Anterior cingulate cortex (tissue), 58 donors: ENCODE results near the gene ACSL3.
A peak's percentile ranks its signal among the peaks of the same experiment; 100 is the strongest.
"Not testable (repeated sequence)": the region's sequence is repeated elsewhere in the genome, so short reads cannot be mapped to it uniquely, and the experiment has no call there.

Source experiments
- DNase-seq, 58 donors: peaks; one replicate each; lab custom pipeline; 2025; lab: John Stamatoyannopoulos, UW

ACSL3 gene

DNA sequence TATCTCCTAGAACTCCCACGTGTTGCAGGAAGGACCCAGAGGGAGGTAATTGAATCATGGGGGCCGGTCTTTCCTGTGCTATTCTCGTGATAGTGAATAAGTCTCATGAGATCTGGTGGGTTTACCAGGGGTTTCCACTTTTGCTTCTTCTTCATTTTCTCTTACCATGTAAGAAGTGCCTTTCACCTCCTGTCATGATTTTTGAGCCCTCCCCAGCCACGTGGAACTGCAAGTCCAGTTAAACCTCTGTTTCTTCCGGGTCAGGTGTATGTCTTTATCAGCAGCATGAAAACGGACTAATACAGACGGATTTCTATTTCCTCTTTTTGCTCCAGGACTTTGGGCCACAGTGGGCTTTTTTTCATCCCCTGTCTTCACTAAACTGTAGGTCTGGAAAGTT, 102.8 kb downstream of the ACSL3 start:
- no peak for DNase-seq

DNA sequence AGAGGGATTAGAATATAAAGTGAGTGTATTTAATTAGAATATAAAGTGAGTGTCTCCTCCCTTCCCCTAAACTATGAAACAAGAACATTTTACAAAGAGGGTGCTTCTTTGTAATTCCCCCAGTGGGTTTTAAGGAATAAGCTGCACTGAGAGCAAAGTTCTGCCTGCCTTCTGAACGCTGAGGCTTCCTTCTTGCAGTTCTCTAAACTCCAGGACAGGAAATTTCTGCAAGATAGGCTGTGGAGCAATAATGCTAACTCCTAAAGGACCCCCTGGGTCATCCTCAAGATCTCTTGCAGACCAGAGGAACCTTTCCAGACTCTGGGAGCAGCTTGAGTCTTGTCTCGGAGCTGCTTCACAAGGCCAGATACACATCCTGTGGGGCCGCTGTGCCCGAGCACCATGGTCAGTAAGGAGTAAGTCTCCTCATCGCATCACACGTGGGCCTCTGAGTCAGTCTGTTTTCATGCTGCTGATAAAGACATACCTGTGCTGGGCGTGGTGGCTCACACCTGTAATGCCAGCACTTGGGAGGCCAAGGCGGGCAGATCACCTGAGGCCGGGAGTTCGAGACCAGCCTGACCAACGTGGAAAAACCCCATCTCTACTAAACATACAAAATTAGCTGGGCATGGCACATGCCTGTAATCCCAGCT, 103.7 kb downstream of the ACSL3 start:
- no peak for DNase-seq

DNA sequence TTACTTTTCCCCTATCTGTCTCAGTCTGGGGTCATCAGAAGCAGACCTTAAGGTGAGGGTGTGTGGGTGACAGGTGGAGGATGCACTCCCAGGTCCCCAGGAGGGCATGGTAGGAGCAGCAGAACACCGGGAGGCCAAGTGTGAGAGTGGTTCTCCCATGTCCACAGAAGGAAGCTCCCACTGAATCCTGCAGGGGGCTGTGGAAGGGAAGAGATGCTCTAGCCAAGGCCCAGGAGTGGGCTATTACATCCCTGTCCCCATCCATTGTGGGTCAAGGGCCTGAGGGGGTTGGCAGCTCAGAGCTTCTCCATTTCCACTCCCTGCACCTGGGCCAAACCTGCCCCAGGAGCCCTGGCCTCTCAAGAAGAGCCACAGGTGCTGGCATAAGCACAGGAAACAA, 104.7 kb downstream of the ACSL3 start:
- DNase-seq = no peak

DNA sequence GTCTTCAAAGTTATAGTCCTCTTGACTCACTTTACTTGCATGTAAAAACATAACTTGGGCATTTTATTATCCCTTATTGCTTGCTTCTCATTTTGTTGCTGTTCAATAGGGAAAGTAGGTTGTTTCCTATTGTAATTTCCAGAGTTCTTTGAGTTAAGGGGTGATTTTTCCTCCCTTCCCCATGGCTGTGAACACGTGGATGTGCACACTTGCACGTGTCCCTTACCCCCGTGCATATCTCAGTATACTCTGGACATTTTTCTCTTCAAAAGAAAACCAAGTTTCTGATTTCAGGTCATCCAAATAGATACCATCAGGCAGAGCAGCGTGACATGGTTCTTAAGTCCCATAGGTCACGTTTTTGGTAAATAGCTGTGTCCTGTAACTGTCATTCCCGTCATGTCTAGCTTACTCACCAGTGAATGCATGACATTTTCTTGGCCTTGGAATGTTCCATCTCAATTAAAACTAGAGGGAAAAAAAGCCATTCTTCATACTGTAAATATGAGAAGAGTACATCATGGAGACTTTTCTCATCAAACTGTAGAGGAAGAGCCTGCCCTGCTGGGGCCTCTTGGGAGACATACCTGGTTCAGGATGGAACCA, 107.8 kb downstream of the ACSL3 start:
- no peak for DNase-seq

DNA sequence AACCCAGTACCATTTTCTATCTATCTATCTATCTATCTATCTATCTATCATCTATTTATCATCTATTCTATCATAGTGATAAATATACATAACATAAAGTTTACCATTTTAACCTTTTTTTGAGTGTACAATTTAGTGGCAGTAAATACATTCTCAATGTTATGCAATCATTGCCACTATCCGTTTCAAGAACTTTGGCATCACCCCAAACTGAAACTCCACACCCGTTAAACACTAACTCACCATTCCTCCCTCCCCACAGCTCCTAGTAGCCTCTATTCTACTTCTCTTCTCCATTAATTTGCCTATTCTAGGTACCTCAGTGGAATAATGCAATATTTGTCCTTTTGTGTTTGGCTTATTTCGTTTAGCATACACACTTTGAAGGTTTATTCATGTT, 108.7 kb downstream of the ACSL3 start:
- no peak for DNase-seq

DNA sequence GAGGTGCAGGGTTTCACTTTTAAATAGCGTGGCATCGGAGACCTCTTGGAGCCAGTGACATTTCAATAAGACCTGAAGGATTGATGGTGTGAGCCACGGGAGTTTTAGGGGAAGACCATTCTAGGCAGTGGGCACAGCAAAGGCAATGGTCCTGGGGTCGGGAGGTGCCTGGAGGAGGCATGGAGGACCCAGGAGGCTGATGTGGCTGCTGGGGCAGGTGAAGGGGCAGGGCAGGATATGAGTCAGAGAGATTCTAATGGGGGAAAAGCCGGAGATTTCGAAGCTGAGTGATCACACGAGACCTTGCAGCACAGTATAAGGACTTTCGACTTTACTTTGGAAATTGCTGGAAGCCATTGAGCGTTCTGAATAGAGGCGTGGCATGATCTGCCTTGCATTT, 111.6 kb downstream of the ACSL3 start:
- DNase-seq = no peak

DNA sequence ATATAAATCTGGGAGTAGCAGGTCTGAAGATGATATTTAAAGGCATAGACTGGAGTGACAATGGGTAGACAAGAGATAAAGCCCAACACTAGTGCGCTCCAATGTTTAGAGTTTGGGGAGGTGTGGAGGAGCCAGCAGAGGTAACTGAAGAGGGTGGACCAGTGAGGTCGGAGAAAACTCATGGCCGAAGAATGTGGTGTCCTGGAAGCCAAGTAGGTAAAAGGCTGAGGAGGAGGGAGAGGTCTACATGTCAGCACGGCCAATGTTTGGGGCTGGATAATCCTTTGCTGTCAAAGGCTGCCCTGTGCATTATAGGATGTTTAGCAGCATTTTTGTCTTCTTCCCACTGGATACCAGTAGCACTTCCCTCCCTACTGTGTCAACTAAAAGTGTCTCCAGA, 112.4 kb downstream of the ACSL3 start:
- DNase-seq = no peak

DNA sequence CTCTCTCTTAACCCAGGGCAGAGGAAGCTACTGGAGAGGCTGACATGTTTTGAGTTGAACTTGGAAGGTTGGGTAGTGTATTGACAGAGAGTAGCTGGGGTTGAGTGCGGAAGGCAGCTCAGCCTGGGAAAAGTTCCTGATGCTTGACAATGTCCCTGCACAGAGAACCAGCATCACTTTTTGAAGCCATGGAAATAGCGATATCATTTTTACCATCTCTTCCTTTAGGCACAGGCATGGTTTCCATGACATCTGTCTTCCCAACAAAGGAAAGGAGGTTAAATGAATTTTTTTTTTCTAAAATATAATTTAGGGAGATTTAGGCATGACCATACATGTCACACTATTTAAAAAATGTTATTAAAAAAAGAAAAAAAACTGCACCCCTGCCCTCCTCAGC, 112.9 kb downstream of the ACSL3 start:
- no peak for DNase-seq

DNA sequence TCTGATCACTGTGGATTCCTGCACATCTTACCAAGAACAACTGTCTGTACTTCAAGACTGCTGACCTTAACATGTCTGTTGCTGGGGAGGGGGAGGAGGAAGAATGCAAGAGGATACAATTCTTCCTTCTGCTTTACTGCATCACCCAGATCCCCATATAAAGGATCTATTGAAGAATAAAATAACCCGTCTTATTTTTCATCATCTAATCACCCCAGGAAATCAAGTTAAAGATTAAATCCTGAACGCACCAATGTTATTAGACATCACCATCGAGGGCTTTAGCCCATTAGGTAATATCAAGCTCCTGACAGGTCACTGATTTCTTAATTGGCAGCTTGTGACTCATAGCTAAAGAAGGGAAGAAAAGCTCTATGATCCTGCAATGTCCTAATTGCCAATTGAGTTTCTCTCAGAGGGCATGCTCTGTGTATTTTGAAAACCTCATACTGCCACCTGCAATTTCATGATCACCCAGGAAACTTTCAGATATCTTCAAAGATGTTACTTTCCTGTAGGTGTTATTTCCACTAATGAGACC, 115.8 kb downstream of the ACSL3 start:
- no peak for DNase-seq

DNA sequence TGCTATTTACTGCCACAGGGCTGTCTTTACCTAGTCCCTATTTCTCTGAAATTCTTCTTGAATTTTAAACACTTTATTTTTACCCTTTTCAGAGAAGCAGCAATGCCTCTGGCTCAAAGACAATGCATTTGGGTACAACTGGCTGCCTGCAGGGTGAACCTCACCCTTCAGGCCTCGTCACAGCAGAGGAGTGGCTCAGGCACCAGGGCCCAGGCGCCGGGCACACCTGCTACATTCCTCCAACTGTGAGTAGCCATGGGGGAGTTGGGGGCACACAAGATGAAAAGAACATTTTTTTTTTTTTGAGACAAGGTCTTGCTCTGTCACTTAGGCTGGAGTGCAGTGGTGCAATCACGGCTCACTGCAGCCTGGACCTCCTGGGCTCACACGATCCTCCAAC, 116.3 kb downstream of the ACSL3 start:
- DNase-seq = no peak

DNA sequence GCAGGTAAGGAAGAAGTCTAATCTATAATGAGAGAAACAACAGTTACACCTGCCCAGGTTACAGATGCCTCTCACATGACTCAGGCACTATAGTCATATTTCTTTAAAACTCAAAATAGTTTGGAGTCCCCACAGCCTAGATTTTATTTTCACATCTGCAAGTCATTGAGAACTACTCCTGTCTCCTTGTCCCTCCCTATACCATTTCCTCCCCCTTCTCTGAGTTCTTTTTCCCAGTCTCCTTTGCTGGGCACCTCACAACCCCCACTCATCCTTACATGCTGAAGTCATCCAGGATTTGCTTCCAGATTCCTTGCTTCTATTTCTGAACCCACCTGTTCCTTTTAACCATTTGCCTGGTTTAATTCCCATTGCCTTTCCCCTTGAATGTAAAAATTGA, 118.0 kb downstream of the ACSL3 start:
- DNase-seq = no peak

DNA sequence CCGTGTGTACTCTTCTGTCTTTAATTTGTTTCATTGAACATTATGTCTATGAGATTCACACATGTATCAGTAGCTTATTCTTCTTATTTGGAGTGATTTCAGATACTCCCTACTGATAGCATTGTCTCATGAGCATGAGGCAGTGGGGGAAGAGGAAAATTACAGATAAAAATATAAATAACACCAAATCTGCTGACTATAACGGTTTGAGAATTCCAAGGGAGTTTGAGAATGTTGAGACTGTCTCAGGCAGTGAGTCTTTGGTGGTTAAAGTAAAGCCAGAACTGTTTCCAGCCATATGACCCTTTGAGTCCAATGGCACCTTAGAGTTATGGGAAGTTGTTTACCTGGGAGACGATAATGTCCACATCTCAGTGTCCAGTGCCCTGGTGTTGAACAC, 118.6 kb downstream of the ACSL3 start:
- DNase-seq = no peak

DNA sequence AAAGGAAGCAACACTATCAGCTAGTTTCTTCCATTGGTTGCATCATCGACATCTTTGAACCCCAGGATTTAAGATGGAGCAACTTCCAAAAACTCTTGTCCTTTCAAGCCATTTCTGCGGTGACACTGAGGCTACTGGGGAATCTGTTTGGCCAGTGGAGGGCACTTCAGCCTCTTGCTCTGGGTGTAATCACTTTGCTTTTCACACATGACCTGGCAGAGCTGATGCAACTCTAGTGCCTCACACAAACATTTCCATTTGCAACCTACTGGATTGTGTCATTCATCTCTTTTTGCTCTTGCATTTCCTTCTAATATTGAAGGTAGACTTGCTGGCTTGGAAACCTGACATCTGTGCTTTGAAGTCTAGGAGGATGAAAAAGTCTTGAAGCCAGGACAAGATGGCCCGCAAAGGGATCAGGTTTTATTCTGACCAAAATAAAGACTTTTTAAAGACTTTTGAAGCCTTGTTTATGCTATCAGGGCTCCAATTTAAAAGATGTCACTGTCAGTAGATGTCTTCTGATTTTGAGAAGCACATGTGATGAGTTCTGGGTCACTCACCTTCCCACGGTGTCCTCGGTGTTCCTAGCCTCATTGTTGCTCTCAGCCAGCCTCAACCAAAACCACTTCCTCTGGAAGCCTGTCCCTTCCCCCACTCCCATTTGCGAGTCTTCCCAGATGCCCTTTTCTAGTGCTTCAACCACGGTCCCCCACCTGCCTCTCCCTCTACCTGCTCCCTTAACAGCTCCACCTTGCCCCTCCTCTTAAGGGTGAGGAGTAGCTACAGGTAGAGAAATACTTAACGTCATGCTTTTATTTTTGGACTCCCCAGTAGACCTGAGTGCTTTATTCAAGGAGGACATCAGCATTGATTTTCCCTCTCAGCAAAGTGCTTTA, 121.4 kb downstream of the ACSL3 start:
- DNase-seq = peak in 42 of 58 donors; percentile 1 to 59 (median 15)

DNA sequence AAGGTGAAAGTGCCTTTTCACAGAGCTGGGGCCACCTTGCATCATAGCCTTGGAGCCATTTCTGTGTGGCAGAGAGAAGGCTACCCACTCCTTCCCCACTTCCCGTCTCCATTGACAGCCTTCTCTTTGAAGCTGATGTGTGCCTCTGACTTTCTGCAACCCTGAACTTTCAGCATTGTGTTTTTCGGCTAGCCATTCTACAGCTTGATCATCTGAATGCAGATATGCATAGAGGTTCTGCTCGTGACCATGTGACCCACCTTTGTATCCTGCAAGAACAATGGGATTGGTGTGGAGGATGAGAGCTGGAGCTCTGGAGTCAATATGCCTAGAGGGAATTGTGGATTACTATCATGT, 122.1 kb downstream of the ACSL3 start:
- DNase-seq = no peak

DNA sequence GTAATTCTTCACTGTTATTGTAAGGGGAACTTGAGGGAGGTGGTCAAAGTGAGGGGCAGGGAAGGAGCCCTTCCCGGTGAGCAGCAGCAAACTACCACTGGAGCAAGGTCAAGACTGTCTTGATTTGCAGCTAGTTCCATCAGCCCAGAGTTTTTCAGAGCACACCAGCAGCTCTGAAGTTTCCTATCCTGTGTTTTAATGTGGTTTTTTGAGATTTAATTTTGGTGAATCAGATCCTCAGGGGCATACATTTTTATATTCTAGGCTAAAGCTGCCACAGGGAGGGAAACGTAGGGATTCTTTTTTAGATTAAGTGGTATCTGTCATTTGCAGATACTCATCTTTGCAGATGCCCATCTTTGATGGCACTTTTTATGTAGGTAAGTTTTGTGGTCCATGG, 124.1 kb downstream of the ACSL3 start:
- DNase-seq = no peak

DNA sequence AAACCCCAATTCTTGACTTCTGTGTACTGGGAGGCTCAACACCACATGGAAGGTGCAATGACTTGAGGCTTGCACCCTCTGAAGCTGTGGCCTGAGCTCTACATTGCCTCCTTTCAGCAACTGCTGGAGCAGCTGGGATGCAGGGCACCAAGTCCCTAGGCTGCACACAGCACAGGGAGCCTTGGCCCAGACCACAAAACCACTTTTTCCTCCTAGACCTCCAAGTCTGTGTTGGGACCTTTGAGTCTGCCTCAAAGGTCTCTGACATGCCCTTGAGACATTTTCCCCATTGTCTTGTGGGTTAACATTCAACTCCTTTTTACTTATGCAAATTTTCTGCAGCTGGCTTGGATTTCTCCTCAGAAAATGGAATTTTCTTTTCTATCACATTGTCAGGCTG, 128.6 kb downstream of the ACSL3 start:
- DNase-seq = no peak

DNA sequence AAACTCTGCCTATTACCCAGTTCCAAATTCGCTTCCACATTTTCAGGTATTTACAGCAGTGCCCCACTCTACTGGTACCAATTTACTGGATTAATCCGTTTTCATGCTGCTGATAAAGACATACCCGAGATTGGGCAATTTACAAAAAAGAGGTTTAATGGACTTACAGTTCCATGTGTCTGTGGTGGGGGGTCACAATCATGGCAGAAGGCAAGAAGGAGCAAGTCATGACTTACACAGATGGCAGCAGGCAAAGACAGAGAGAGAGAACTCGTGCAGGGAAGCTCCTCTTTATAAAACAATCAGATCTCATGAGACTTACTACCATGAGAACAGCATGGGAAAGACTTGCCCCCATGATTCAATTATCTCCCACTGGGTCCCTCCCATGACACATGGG, 129.4 kb downstream of the ACSL3 start:
- not testable (repeated sequence) for DNase-seq

DNA sequence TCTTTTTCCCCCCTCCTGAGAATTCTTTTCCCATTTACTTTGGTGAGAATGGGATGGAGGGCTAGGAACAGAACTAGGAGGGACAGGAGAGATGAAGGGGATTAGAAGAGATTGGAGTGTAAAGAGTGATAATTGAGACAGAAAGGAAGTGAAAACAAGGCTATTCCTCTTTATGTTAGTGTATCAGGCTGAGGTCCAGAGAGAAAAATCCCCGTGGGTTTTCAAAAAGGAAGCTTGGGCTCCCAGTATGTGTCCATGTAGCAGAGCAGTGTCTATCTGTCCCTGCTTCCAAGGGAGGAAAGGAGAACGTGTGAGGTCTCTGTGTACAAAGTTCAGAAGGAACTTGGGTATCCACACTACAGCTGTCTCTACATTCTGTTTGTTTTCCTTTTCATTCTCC, 131.3 kb downstream of the ACSL3 start:
- DNase-seq = no peak
